Prostate gland (tissue), 2 donors: ENCODE measurements around the gene AMPH.
"Not testable (repeated sequence)": the region's sequence is repeated elsewhere in the genome, so short reads cannot be mapped to it uniquely, and the experiment has no call there.

Source experiments
- POLR2A ChIP-seq: fragments of 450-650 bp; IDR thresholded peaks from one replicate; pipeline ENCODE4 v1.6.1; 2016; ENCODE audit warnings: antibody characterized with exemption, mild to moderate bottlenecking
- POLR2AphosphoS5 ChIP-seq: sonication (generic); formaldehyde crosslinking; IDR thresholded peaks from one replicate; pipeline ENCODE4 v1.6.1; 2017; ENCODE audit warnings: antibody characterized with exemption
- TF ChIP-seq, protein P1 (sequence below), 4 experiments: fragments of 200-600 bp in 2 of 4; fragments of 450-650 bp in 2 of 4; sonication (generic) in 2 of 4; IDR thresholded peaks; 1 replicate in 3 of 4; 2 replicates in 1 of 4; pipeline ENCODE4 v1.5.1; 2016 to 2019; ENCODE audit warnings: antibody characterized with exemption in 4 of 4, mild to moderate bottlenecking in 2 of 4, moderate library complexity in 2 of 4

GRCh38 chr7:38353431-38353881, 277.7 kb downstream of the AMPH start:
- TF ChIP-seq, protein P1, sequence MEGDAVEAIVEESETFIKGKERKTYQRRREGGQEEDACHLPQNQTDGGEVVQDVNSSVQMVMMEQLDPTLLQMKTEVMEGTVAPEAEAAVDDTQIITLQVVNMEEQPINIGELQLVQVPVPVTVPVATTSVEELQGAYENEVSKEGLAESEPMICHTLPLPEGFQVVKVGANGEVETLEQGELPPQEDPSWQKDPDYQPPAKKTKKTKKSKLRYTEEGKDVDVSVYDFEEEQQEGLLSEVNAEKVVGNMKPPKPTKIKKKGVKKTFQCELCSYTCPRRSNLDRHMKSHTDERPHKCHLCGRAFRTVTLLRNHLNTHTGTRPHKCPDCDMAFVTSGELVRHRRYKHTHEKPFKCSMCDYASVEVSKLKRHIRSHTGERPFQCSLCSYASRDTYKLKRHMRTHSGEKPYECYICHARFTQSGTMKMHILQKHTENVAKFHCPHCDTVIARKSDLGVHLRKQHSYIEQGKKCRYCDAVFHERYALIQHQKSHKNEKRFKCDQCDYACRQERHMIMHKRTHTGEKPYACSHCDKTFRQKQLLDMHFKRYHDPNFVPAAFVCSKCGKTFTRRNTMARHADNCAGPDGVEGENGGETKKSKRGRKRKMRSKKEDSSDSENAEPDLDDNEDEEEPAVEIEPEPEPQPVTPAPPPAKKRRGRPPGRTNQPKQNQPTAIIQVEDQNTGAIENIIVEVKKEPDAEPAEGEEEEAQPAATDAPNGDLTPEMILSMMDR (IDR thresholded peaks at IDR 0.05): not testable (repeated sequence)
- not testable (repeated sequence) for TF ChIP-seq POLR2A, POLR2AphosphoS5
